Measurements from ENCODE around the gene NCBP3. TPM values are rescaled to one million over a fixed set of nuclear protein-coding genes. Genes with fewer than 3 reads are reported as not detected.

The NCBP3 gene
- total and polyA plus RNA-seq, 9 of the 15 experiments (the other 6 are each of a cell fraction or from before 2014, with no cell fraction given) = 3.1 to 25.5 (median 20.5) TPM

DNA sequence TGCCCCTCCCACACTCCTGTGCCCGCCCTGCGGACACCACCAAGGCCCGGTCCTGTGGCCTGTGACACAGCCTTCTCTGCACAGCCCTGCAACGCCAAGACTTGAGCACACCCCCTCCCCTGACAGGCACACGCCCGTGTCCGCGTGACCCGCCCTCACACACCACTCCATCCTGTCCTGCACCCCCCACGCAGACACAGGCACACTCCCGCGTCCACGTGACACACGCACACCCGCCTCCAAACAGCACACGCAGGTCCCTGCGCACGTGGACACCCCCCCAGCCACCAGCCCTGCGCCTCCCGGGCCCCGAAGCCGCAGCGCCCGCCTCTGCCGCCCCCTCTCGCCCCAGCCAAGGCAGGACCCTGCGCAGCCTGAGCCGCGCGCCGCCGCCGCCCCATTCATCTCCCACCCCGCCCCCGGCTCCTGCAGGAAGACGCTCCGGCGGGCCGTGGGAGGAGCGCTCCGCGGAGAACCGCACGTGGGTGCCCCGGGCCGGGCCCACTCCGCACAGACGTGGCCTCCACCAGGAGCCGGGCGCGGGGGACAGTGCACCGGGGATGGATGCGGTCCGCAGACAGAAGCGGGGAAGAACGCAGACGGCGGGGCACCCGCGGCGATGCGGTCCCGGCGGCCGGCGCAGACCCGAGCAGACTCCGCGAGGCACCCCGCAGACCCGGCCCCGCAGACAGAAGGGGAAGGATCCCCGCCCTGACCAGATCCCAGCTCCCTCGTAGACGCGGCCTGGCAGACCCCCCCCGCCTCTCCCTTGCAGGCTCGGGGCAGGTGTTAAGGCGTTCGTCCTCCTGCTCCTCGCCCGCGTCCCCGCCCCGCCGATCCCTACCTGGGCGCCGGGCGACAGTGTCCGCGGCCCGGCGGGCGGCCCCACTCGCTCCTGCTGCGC, 46.3 kb upstream of the NCBP3 start (continued):
- TF ChIP-seq, protein P1, sequence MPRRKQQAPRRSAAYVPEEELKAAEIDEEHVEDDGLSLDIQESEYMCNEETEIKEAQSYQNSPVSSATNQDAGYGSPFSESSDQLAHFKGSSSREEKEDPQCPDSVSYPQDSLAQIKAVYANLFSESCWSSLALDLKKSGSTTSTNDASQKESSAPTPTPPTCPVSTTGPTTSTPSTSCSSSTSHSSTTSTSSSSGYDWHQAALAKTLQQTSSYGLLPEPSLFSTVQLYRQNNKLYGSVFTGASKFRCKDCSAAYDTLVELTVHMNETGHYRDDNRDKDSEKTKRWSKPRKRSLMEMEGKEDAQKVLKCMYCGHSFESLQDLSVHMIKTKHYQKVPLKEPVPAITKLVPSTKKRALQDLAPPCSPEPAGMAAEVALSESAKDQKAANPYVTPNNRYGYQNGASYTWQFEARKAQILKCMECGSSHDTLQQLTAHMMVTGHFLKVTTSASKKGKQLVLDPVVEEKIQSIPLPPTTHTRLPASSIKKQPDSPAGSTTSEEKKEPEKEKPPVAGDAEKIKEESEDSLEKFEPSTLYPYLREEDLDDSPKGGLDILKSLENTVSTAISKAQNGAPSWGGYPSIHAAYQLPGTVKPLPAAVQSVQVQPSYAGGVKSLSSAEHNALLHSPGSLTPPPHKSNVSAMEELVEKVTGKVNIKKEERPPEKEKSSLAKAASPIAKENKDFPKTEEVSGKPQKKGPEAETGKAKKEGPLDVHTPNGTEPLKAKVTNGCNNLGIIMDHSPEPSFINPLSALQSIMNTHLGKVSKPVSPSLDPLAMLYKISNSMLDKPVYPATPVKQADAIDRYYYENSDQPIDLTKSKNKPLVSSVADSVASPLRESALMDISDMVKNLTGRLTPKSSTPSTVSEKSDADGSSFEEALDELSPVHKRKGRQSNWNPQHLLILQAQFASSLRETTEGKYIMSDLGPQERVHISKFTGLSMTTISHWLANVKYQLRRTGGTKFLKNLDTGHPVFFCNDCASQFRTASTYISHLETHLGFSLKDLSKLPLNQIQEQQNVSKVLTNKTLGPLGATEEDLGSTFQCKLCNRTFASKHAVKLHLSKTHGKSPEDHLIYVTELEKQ (CRISPR knock-in tag; IDR thresholded peaks at IDR 0.05) = no peak
- TF ChIP-seq HDGF (IDR thresholded peaks at IDR 0.05) (no peak), ZBTB7A (IDR thresholded peaks at IDR 0.05; ENCODE audit: borderline replicate concordance, control insufficient read depth, low read depth, low read length) (no peak), ZNF140 (CRISPR knock-in tag; IDR thresholded peaks at IDR 0.05) (no peak), CHD2 (IDR thresholded peaks at IDR 0.05; ENCODE audit: low read depth, low read length) (no peak), CBX2 (IDR thresholded peaks at IDR 0.05; ENCODE audit: insufficient read depth, low read length, poor library complexity, severe bottlenecking) (no peak), JUNB (CRISPR knock-in tag; conservative IDR thresholded peaks at IDR 0.05) (no peak), TAF1 (IDR thresholded peaks at IDR 0.05; ENCODE audit: control insufficient read depth, extremely low read depth, insufficient read depth, low read length, severe bottlenecking) (no peak), NR1H2 (CRISPR knock-in tag; IDR thresholded peaks at IDR 0.05) (no peak), RBM15 (IDR thresholded peaks at IDR 0.05; ENCODE audit: insufficient read depth, low read length) (no peak), RBM22 (IDR thresholded peaks at IDR 0.05; ENCODE audit: low read depth, low read length, poor library complexity, severe bottlenecking) (no peak), MIER1 (IDR thresholded peaks at IDR 0.05; ENCODE audit: low read depth) (no peak), ZBTB17 (CRISPR knock-in tag; IDR thresholded peaks at IDR 0.05) (no peak), CHCHD3 (CRISPR knock-in tag; IDR thresholded peaks at IDR 0.05) (no peak)
- TF ChIP-seq, protein P2, sequence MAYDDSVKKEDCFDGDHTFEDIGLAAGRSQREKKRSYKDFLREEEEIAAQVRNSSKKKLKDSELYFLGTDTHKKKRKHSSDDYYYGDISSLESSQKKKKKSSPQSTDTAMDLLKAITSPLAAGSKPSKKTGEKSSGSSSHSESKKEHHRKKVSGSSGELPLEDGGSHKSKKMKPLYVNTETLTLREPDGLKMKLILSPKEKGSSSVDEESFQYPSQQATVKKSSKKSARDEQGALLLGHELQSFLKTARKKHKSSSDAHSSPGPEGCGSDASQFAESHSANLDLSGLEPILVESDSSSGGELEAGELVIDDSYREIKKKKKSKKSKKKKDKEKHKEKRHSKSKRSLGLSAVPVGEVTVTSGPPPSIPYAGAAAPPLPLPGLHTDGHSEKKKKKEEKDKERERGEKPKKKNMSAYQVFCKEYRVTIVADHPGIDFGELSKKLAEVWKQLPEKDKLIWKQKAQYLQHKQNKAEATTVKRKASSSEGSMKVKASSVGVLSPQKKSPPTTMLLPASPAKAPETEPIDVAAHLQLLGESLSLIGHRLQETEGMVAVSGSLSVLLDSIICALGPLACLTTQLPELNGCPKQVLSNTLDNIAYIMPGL (CRISPR knock-in tag; IDR thresholded peaks at IDR 0.05) = no peak
- TF ChIP-seq, protein P3, sequence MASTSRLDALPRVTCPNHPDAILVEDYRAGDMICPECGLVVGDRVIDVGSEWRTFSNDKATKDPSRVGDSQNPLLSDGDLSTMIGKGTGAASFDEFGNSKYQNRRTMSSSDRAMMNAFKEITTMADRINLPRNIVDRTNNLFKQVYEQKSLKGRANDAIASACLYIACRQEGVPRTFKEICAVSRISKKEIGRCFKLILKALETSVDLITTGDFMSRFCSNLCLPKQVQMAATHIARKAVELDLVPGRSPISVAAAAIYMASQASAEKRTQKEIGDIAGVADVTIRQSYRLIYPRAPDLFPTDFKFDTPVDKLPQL (IDR thresholded peaks at IDR 0.05; ENCODE audit: extremely low read depth, insufficient read length) = no peak
- TF ChIP-seq, protein P4, sequence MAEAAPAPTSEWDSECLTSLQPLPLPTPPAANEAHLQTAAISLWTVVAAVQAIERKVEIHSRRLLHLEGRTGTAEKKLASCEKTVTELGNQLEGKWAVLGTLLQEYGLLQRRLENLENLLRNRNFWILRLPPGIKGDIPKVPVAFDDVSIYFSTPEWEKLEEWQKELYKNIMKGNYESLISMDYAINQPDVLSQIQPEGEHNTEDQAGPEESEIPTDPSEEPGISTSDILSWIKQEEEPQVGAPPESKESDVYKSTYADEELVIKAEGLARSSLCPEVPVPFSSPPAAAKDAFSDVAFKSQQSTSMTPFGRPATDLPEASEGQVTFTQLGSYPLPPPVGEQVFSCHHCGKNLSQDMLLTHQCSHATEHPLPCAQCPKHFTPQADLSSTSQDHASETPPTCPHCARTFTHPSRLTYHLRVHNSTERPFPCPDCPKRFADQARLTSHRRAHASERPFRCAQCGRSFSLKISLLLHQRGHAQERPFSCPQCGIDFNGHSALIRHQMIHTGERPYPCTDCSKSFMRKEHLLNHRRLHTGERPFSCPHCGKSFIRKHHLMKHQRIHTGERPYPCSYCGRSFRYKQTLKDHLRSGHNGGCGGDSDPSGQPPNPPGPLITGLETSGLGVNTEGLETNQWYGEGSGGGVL (CRISPR knock-in tag; IDR thresholded peaks at IDR 0.05) = no peak
- TF ChIP-seq, protein P5, sequence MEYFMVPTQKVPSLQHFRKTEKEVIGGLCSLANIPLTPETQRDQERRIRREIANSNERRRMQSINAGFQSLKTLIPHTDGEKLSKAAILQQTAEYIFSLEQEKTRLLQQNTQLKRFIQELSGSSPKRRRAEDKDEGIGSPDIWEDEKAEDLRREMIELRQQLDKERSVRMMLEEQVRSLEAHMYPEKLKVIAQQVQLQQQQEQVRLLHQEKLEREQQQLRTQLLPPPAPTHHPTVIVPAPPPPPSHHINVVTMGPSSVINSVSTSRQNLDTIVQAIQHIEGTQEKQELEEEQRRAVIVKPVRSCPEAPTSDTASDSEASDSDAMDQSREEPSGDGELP (CRISPR knock-in tag; IDR thresholded peaks at IDR 0.05; ENCODE audit: borderline replicate concordance) = no peak
